ENCODE measurements around the gene KLK5. TPM values are rescaled to one million over a fixed set of nuclear protein-coding genes. Genes with fewer than 3 reads are reported as not detected.
"Not testable (repeated sequence)": the region's sequence is repeated elsewhere in the genome, so short reads cannot be mapped to it uniquely, and the experiment has no call there.

Gene KLK5
- total RNA-seq, 3 donors from 2014 or later: not detected

DNA sequence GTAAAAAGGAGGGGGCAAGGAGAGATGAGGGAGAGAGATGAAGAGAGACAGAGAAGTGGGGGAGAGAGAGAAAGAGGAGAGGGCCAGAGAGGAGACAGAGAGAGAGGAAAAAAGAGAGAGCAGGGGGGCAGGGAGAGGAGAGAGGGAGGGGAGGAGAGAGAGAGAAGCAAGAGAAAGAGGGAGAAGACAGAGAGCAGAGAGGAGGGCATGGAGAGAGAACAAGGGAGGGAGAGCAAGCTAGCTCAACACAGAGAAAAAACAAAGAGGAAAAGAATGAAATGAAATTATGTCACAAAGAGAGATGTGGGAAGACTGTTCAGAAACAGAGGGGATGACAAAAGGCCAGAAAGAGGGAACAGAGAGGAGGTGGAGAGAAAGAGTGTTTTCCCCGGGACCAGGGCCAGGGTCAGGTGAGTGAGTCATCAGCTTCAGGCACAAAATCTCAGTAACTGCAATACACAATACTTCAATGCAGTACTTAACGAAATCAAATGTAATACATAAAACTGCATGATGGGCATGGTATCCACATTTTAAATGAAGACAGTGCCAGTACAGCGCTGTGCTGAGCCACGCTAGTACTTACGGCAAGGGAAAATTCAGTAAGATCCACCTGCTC is 26.0 kb upstream of the KLK5 start:
- Mint-ChIP-seq H3K4me3 (no peak overlapping the region), H3K9me3 (no peaks in the 10 kb centered on the region), H3K4me1 (ENCODE audit: low read depth) (no peaks in the 10 kb centered on the region), H3K36me3 (ENCODE audit: insufficient read depth) (no peaks in the 10 kb centered on the region), H3K27me3 (ENCODE audit: low read depth) (peaks cover 45% of the 10 kb centered on the region)
- ATAC-seq: no peak
- DNase-seq: no peak

GRCh38 chr19:50977626-50978025 is 24.8 kb upstream of the KLK5 start:
- no peaks in the 10 kb centered on the region for H3K9me3 Mint-ChIP-seq
- H3K4me3 Mint-ChIP-seq: no peak overlapping the region
- no peak for ATAC-seq
- H3K27me3 Mint-ChIP-seq (ENCODE audit: low read depth): peaks cover 49% of the 10 kb centered on the region
- no peak for DNase-seq
- no peaks in the 10 kb centered on the region for H3K36me3 Mint-ChIP-seq (ENCODE audit: insufficient read depth)
- H3K4me1 Mint-ChIP-seq (ENCODE audit: low read depth): no peaks in the 10 kb centered on the region

DNA sequence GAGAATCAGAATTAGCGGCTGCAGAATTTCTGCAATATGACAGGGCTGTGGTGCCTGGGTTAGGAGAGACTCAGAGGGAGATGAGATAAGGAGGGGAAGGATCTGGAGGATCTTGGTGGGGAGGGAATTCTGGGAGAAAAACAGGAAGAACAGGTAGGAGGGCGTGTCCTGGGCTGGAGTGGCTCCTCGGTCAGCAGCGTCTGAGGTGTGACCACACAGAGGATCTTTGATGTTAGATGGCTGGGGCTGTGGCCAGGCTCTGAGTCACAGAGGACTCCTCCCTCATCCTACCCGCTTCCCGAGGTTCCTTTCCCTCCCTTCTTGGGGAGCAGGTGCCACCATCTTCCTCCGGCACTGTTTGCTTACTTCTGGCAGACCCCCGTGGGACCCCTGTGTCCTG is 22.9 kb upstream of the KLK5 start:
- Mint-ChIP-seq H3K9me3 (no peaks in the 10 kb centered on the region), H3K4me1 (ENCODE audit: low read depth) (no peaks in the 10 kb centered on the region), H3K4me3 (no peak overlapping the region), H3K27me3 (ENCODE audit: low read depth) (peaks cover 51% of the 10 kb centered on the region), H3K36me3 (ENCODE audit: insufficient read depth) (no peaks in the 10 kb centered on the region)
- ATAC-seq: no peak
- no peak for DNase-seq

GRCh38 chr19:50974702-50975556 is 22.1 kb upstream of the KLK5 start:
- Mint-ChIP-seq H3K4me3 (no peak overlapping the region), H3K27me3 (ENCODE audit: low read depth) (peaks cover 54% of the 10 kb centered on the region), H3K4me1 (ENCODE audit: low read depth) (no peaks in the 10 kb centered on the region), H3K36me3 (ENCODE audit: insufficient read depth) (no peaks in the 10 kb centered on the region), H3K9me3 (no peaks in the 10 kb centered on the region)
- ATAC-seq (no peak), DNase-seq (no peak)

- DNase-seq: no peak
- H3K36me3 Mint-ChIP-seq (ENCODE audit: insufficient read depth): no peaks in the 10 kb centered on the region
- no peak overlapping the region for H3K4me3 Mint-ChIP-seq
- H3K4me1 Mint-ChIP-seq (ENCODE audit: low read depth): no peaks in the 10 kb centered on the region
- no peaks in the 10 kb centered on the region for H3K9me3 Mint-ChIP-seq
- ATAC-seq: no peak
- H3K27me3 Mint-ChIP-seq (ENCODE audit: low read depth): peaks cover 59% of the 10 kb centered on the region
Observed at GRCh38 chr19:50972795-50973376, 20.0 kb upstream of the KLK5 start.

- not testable (repeated sequence) for H3K36me3 Mint-ChIP-seq (ENCODE audit: insufficient read depth); H3K4me1 Mint-ChIP-seq (ENCODE audit: low read depth); ATAC-seq; H3K4me3 Mint-ChIP-seq; H3K9me3 Mint-ChIP-seq; DNase-seq
- H3K27me3 Mint-ChIP-seq (ENCODE audit: low read depth): peaks cover 46% of the 10 kb centered on the region
Observed at GRCh38 chr19:50969810-50970209, 17.0 kb upstream of the KLK5 start.

- Mint-ChIP-seq H3K4me1 (ENCODE audit: low read depth) (no peaks in the 10 kb centered on the region), H3K9me3 (no peaks in the 10 kb centered on the region), H3K36me3 (ENCODE audit: insufficient read depth) (no peaks in the 10 kb centered on the region), H3K27me3 (ENCODE audit: low read depth) (peaks cover 44% of the 10 kb centered on the region), H3K4me3 (no peak within 1 kb of the TSS)
- ATAC-seq (no peak), DNase-seq (no peak)
Observed at GRCh38 chr19:50969413-50969760, 16.5 kb upstream of the KLK5 start, which contains the start of gene KLK6. Gene KLK6 (minus strand): TSS chr19:50969591. CDS start chr19:50968104, 1,487 bp downstream.

GRCh38 chr19:50968716-50969412 is 16.0 kb upstream of the KLK5 start:
- Mint-ChIP-seq H3K4me1 (ENCODE audit: low read depth) (no peaks in the 10 kb centered on the region), H3K36me3 (ENCODE audit: insufficient read depth) (no peaks in the 10 kb centered on the region), H3K9me3 (no peaks in the 10 kb centered on the region), H3K27me3 (ENCODE audit: low read depth) (peaks cover 43% of the 10 kb centered on the region), H3K4me3 (no peak overlapping the region)
- DNase-seq: no peak
- no peak for ATAC-seq

GRCh38 chr19:50967929-50968715 is 15.3 kb upstream of the KLK5 start:
- Mint-ChIP-seq H3K9me3 (no peaks in the 10 kb centered on the region), H3K36me3 (ENCODE audit: insufficient read depth) (no peaks in the 10 kb centered on the region), H3K4me3 (no peak overlapping the region), H3K27me3 (ENCODE audit: low read depth) (peaks cover 43% of the 10 kb centered on the region), H3K4me1 (ENCODE audit: low read depth) (no peaks in the 10 kb centered on the region)
- no peak for DNase-seq
- no peak for ATAC-seq

GRCh38 chr19:50964266-50964665 is 11.4 kb upstream of the KLK5 start:
- ATAC-seq (no peak), DNase-seq (no peak)
- H3K27me3 Mint-ChIP-seq (ENCODE audit: low read depth): peaks cover 22% of the 10 kb centered on the region
- peaks cover 14% of the 10 kb centered on the region for H3K9me3 Mint-ChIP-seq
- no peaks in the 10 kb centered on the region for H3K4me1 Mint-ChIP-seq (ENCODE audit: low read depth)
- H3K36me3 Mint-ChIP-seq (ENCODE audit: insufficient read depth): no peaks in the 10 kb centered on the region
- no peak overlapping the region for H3K4me3 Mint-ChIP-seq

- Mint-ChIP-seq H3K4me1 (ENCODE audit: low read depth) (no peaks in the 10 kb centered on the region), H3K27me3 (ENCODE audit: low read depth) (peaks cover 28% of the 10 kb centered on the region), H3K36me3 (ENCODE audit: insufficient read depth) (no peaks in the 10 kb centered on the region), H3K9me3 (peaks cover 15% of the 10 kb centered on the region), H3K4me3 (no peak overlapping the region)
- DNase-seq (no peak), ATAC-seq (no peak)
Observed at GRCh38 chr19:50963381-50963780, 10.5 kb upstream of the KLK5 start.

DNA sequence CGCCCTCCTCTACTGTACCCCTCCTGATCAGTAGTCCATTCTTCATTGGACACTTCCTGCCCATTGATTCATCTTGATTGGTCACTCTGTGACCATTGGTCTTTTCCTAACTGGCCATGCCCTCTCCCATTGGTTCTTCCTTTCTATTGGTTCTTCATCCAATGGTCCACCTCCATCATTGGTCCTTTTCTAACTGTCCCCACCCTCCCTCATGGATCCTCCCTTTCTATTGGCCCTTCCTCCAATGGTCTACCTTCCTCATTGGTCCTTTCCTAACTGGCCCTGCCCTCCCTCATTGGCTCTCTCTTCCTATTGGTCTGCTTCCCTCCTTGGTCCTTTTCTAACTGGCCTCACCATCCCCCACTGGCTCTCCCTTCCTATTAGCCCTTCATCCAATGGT is 9.4 kb upstream of the KLK5 start:
- H3K27me3 Mint-ChIP-seq (ENCODE audit: low read depth): peaks cover 31% of the 10 kb centered on the region
- H3K4me1 Mint-ChIP-seq (ENCODE audit: low read depth): no peaks in the 10 kb centered on the region
- DNase-seq (no peak), ATAC-seq (no peak)
- no peaks in the 10 kb centered on the region for H3K36me3 Mint-ChIP-seq (ENCODE audit: insufficient read depth)
- peaks cover 15% of the 10 kb centered on the region for H3K9me3 Mint-ChIP-seq
- H3K4me3 Mint-ChIP-seq: no peak overlapping the region

GRCh38 chr19:50959731-50960500 is 7.1 kb upstream of the KLK5 start:
- no peak for ATAC-seq
- peaks cover 29% of the 10 kb centered on the region for H3K27me3 Mint-ChIP-seq (ENCODE audit: low read depth)
- no peaks in the 10 kb centered on the region for H3K36me3 Mint-ChIP-seq (ENCODE audit: insufficient read depth)
- DNase-seq: no peak
- no peaks in the 10 kb centered on the region for H3K4me1 Mint-ChIP-seq (ENCODE audit: low read depth)
- no peak overlapping the region for H3K4me3 Mint-ChIP-seq
- peaks cover 15% of the 10 kb centered on the region for H3K9me3 Mint-ChIP-seq
